Measurements from ENCODE around the gene UBE2J1.
"Not testable (repeated sequence)": the region's sequence is repeated elsewhere in the genome, so short reads cannot be mapped to it uniquely, and the experiment has no call there.

Gene UBE2J1

DNA sequence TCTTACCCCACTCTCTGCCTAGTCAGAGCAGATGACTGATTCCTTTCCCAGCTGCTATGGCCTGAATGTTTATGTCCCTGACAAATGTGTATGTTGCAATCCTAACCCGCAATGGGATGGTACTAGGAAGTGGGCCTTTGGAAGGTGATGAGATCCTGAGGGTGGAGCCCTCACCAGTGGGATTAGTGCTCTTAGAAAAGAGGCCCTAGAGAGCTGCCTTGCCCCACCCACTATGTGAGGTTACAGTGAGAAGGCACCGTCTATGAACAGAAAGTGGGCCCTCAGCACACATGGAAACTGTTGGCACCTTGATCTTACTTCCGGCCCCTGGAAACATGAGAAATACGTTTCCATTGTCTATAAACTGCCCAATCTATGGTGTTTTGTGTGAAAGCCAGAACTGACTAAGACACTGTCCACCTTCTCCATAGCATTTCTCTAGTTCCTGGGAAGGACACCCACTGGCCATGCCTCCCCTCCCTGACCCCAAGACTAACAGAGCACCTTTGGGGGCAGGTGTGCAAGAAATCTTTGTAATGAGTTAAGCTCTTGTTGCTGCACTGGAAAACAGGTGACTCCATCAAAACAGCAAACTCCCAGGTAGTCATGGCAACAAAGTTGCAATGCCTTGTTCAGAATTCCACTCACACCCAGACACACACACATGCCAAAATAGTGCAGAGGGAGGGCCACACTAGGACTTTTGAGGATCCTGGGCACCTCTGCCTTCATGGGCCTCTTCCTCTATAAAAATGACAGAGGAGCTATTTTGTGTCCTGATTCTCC, 53.6 kb downstream of the UBE2J1 start:
- Histone ChIP-seq H3K27me3 (ENCODE audit: control insufficient read depth in 3 of 3, insufficient read depth in 3 of 3, low read depth in 1 of 3, low read length in 3 of 3) (no peaks in the 10 kb centered on the region), H3K4me3 (ENCODE audit: low read length in 2 of 2) (no peak overlapping the region), H2BK120ac (ENCODE audit: low read depth, low read length) (no peak overlapping the region), H3K9me3 (replicated peaks in 1 of 2; ENCODE audit: control insufficient read depth in 2 of 2, insufficient read depth in 1 of 2, low read depth in 1 of 2, low read length in 2 of 2) (peaks cover 4 to 5% of the 10 kb centered on the region in 2 donors), H3K9ac (ENCODE audit: low read depth, low read length, poor library complexity) (no peak overlapping the region), H2BK15ac (ENCODE audit: low read length) (no peak overlapping the region), H4K91ac (ENCODE audit: low read depth, low read length, poor library complexity) (no peak overlapping the region), H3K14ac (ENCODE audit: low read length) (no peak overlapping the region), H4K8ac (ENCODE audit: low read depth, low read length) (no peak overlapping the region), H3K23ac (ENCODE audit: low read depth, low read length, poor library complexity) (no peak overlapping the region), H3K79me1 (ENCODE audit: low read depth, low read length) (no peaks in the 10 kb centered on the region), H2AK5ac (ENCODE audit: low read depth, low read length) (no peak overlapping the region), H3K18ac (ENCODE audit: low read length) (no peak overlapping the region), H3K36me3 (replicated peaks in 1 of 2; ENCODE audit: control insufficient read depth in 2 of 2, insufficient read depth in 2 of 2, low read length in 2 of 2) (no peaks in the 10 kb centered on the region), H2BK12ac (ENCODE audit: low read length) (no peak overlapping the region), H3K4ac (ENCODE audit: low read length) (no peak overlapping the region), H3K4me1 (ENCODE audit: control insufficient read depth in 2 of 2, insufficient read depth in 1 of 2, low read depth in 1 of 2, low read length in 2 of 2) (peaks cover 5 to 18% of the 10 kb centered on the region in 2 donors), H3K4me2 (ENCODE audit: insufficient read depth, low read length, poor library complexity, severe bottlenecking) (no peak overlapping the region), H3K27ac (replicated peaks; ENCODE audit: low read length) (no peak overlapping the region), H2AFZ (ENCODE audit: low read length) (peak overlapping the region; percentile 42), H2BK5ac (ENCODE audit: low read length) (no peak overlapping the region)
- no CpG with 5 or more reads among the region's 4 CpGs for WGBS, 2 donors (ENCODE audit: extremely low coverage in 2 of 2, insufficient read length in 2 of 2, insufficient replicate concordance in 1 of 2)
- DNase-seq (ENCODE audit: low spot score) = no peak

DNA sequence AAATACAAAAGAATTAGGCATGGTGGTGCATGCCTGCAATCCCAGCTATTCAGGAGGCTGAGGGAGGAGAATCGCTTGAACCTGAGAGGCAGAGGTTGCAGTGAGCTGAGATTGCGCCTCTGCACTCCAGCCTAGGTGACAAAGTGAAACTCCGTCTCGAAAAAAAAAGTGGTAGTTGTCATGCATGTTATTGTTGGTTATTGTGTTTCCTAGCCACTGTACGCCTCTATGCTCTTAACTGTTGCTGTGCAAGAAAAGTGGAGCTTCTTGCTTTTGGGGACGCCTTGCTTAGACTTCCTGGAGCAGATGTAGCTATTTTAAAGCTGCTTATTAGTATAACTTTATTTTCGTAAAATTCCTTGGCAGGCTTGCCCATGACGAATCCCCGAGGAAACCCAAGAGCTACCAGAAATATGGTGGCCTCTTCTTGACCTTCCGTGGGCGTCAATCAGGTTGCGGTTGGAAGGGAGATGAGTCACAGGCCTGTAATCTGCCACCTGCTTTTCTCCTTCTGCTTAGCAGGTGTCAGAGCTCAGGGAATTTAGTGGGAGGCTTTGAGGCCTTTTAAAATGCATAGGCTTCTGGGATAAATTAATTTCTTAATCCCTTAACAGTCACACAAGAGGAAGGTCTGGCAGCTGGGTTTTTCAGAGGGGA, 54.7 kb downstream of the UBE2J1 start:
- DNase-seq (ENCODE audit: low spot score) = no peak
- no peak overlapping the region for H3K4me2 ChIP-seq (ENCODE audit: insufficient read depth, low read length, poor library complexity, severe bottlenecking)
- H3K4me1 ChIP-seq (ENCODE audit: control insufficient read depth in 2 of 2, insufficient read depth in 1 of 2, low read depth in 1 of 2, low read length in 2 of 2) = peaks cover 5 to 18% of the 10 kb centered on the region in 2 donors
- no peaks in the 10 kb centered on the region for H3K36me3 ChIP-seq (replicated peaks in 1 of 2; ENCODE audit: control insufficient read depth in 2 of 2, insufficient read depth in 2 of 2, low read length in 2 of 2)
- no peak overlapping the region for H2BK12ac ChIP-seq (ENCODE audit: low read length)
- H2BK5ac ChIP-seq (ENCODE audit: low read length) = no peak overlapping the region
- no peak overlapping the region for H3K9ac ChIP-seq (ENCODE audit: low read depth, low read length, poor library complexity)
- no peak overlapping the region for H3K4me3 ChIP-seq (ENCODE audit: low read length in 2 of 2)
- H3K23ac ChIP-seq (ENCODE audit: low read depth, low read length, poor library complexity) = no peak overlapping the region
- WGBS, 2 donors (ENCODE audit: extremely low coverage in 2 of 2, insufficient read length in 2 of 2, insufficient replicate concordance in 1 of 2) = no CpG with 5 or more reads among the region's 12 CpGs
- no peak overlapping the region for H3K4ac ChIP-seq (ENCODE audit: low read length)
- H3K9me3 ChIP-seq (replicated peaks in 1 of 2; ENCODE audit: control insufficient read depth in 2 of 2, insufficient read depth in 1 of 2, low read depth in 1 of 2, low read length in 2 of 2) = peaks cover 4 to 5% of the 10 kb centered on the region in 2 donors
- no peak overlapping the region for H3K14ac ChIP-seq (ENCODE audit: low read length)
- no peak overlapping the region for H3K27ac ChIP-seq (replicated peaks; ENCODE audit: low read length)
- H2BK120ac ChIP-seq (ENCODE audit: low read depth, low read length) = no peak overlapping the region
- H2BK15ac ChIP-seq (ENCODE audit: low read length) = no peak overlapping the region
- peak overlapping the region; percentile 50 for H2AFZ ChIP-seq (ENCODE audit: low read length)
- no peak overlapping the region for H3K18ac ChIP-seq (ENCODE audit: low read length)
- H3K27me3 ChIP-seq (ENCODE audit: control insufficient read depth in 3 of 3, insufficient read depth in 3 of 3, low read depth in 1 of 3, low read length in 3 of 3) = no peaks in the 10 kb centered on the region
- no peak overlapping the region for H2AK5ac ChIP-seq (ENCODE audit: low read depth, low read length)
- no peak overlapping the region for H4K8ac ChIP-seq (ENCODE audit: low read depth, low read length)
- no peak overlapping the region for H4K91ac ChIP-seq (ENCODE audit: low read depth, low read length, poor library complexity)
- no peaks in the 10 kb centered on the region for H3K79me1 ChIP-seq (ENCODE audit: low read depth, low read length)

GRCh38 chr6:89295981-89296380, 56.5 kb downstream of the UBE2J1 start:
- Histone ChIP-seq H2BK120ac (ENCODE audit: low read depth, low read length) (no peak overlapping the region), H2AFZ (ENCODE audit: low read length) (no peak overlapping the region), H3K9ac (ENCODE audit: low read depth, low read length, poor library complexity) (no peak overlapping the region), H3K4me3 (ENCODE audit: low read length in 2 of 2) (no peak overlapping the region), H3K4ac (ENCODE audit: low read length) (no peak overlapping the region), H2AK5ac (ENCODE audit: low read depth, low read length) (no peak overlapping the region), H3K27me3 (ENCODE audit: control insufficient read depth in 3 of 3, insufficient read depth in 3 of 3, low read depth in 1 of 3, low read length in 3 of 3) (peaks cover 0 to 5% (median 0%) of the 10 kb centered on the region in 3 experiments), H3K23ac (ENCODE audit: low read depth, low read length, poor library complexity) (no peak overlapping the region), H2BK12ac (ENCODE audit: low read length) (no peak overlapping the region), H3K4me1 (ENCODE audit: control insufficient read depth in 2 of 2, insufficient read depth in 1 of 2, low read depth in 1 of 2, low read length in 2 of 2) (peaks cover 5 to 18% of the 10 kb centered on the region in 2 donors), H3K18ac (ENCODE audit: low read length) (no peak overlapping the region), H2BK5ac (ENCODE audit: low read length) (no peak overlapping the region), H3K4me2 (ENCODE audit: insufficient read depth, low read length, poor library complexity, severe bottlenecking) (no peak overlapping the region), H3K14ac (ENCODE audit: low read length) (no peak overlapping the region), H2BK15ac (ENCODE audit: low read length) (no peak overlapping the region), H3K36me3 (replicated peaks in 1 of 2; ENCODE audit: control insufficient read depth in 2 of 2, insufficient read depth in 2 of 2, low read length in 2 of 2) (no peaks in the 10 kb centered on the region), H4K91ac (ENCODE audit: low read depth, low read length, poor library complexity) (no peak overlapping the region), H3K79me1 (ENCODE audit: low read depth, low read length) (no peaks in the 10 kb centered on the region), H4K8ac (ENCODE audit: low read depth, low read length) (no peak overlapping the region), H3K27ac (replicated peaks; ENCODE audit: low read length) (no peak overlapping the region), H3K9me3 (replicated peaks in 1 of 2; ENCODE audit: control insufficient read depth in 2 of 2, insufficient read depth in 1 of 2, low read depth in 1 of 2, low read length in 2 of 2) (no peaks in the 10 kb centered on the region)
- WGBS, 2 donors (ENCODE audit: extremely low coverage in 2 of 2, insufficient read length in 2 of 2, insufficient replicate concordance in 1 of 2) = no CpG with 5 or more reads among the region's 2 CpGs
- DNase-seq (ENCODE audit: low spot score) = no peak

GRCh38 chr6:89295116-89295515, 57.4 kb downstream of the UBE2J1 start:
- not testable (repeated sequence) for H4K8ac ChIP-seq (ENCODE audit: low read depth, low read length)

More at GRCh38 chr6:89295116-89295515, 57.4 kb downstream of the UBE2J1 start:
- H3K36me3 ChIP-seq (replicated peaks in 1 of 2; ENCODE audit: control insufficient read depth in 2 of 2, insufficient read depth in 2 of 2, low read length in 2 of 2); H3K14ac ChIP-seq (ENCODE audit: low read length); H3K27me3 ChIP-seq (ENCODE audit: control insufficient read depth in 3 of 3, insufficient read depth in 3 of 3, low read depth in 1 of 3, low read length in 3 of 3); H4K91ac ChIP-seq (ENCODE audit: low read depth, low read length, poor library complexity); H3K23ac ChIP-seq (ENCODE audit: low read depth, low read length, poor library complexity); H2BK12ac ChIP-seq (ENCODE audit: low read length); H2BK5ac ChIP-seq (ENCODE audit: low read length); H3K4ac ChIP-seq (ENCODE audit: low read length); H2BK15ac ChIP-seq (ENCODE audit: low read length); H3K27ac ChIP-seq (replicated peaks; ENCODE audit: low read length); DNase-seq (ENCODE audit: low spot score); H3K18ac ChIP-seq (ENCODE audit: low read length); H3K4me3 ChIP-seq (ENCODE audit: low read length in 2 of 2); H3K79me1 ChIP-seq (ENCODE audit: low read depth, low read length); H3K4me2 ChIP-seq (ENCODE audit: insufficient read depth, low read length, poor library complexity, severe bottlenecking); H3K9ac ChIP-seq (ENCODE audit: low read depth, low read length, poor library complexity); H2AFZ ChIP-seq (ENCODE audit: low read length); H3K9me3 ChIP-seq (replicated peaks in 1 of 2; ENCODE audit: control insufficient read depth in 2 of 2, insufficient read depth in 1 of 2, low read depth in 1 of 2, low read length in 2 of 2); H2AK5ac ChIP-seq (ENCODE audit: low read depth, low read length); H2BK120ac ChIP-seq (ENCODE audit: low read depth, low read length): not testable (repeated sequence)
- peaks cover 5 to 18% of the 10 kb centered on the region in 2 donors for H3K4me1 ChIP-seq (ENCODE audit: control insufficient read depth in 2 of 2, insufficient read depth in 1 of 2, low read depth in 1 of 2, low read length in 2 of 2)
- no CpG with 5 or more reads among the region's 1 CpG for WGBS, 2 donors (ENCODE audit: extremely low coverage in 2 of 2, insufficient read length in 2 of 2, insufficient replicate concordance in 1 of 2)
